HL-60 (cell line): Measurements from ENCODE around the gene CIROP.

ENCODE experiments used
- POLR2AphosphoS5 ChIP-seq: IDR thresholded peaks from 2 replicates; pipeline ENCODE4 v1.6.1; 2012; ENCODE audit warnings: low read depth
- REST ChIP-seq: IDR thresholded peaks from 2 replicates; pipeline ENCODE4 v1.6.1; 2012; ENCODE audit warnings: low read depth; ENCODE audit not compliant: insufficient replicate concordance
- TF ChIP-seq, protein P1 (sequence below): IDR thresholded peaks from one replicate; pipeline ENCODE4 v1.5.1; 2011; ENCODE audit warnings: low read length, control low read depth, inconsistent platforms; ENCODE audit not compliant: insufficient read depth

DNA sequence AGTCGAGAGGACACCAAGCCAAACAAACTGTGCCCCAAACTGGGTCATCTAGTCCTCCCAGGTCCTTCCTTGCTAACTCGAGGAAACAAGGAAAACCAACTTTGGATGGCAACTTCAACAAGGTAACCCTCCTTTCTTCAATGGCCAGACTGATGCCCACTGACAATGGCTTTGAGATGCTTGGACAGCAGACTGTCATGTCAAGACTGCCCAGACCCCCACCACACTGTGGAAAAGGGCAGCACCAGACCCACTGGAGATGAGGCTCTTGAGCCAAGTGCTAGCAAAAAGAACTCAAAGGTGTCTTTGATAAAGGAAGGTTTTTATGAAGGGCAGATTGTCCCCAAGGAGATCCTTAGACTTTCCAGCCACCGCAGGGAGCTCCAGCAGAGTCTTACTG lies 38.4 kb downstream of the CIROP start:
- TF ChIP-seq, protein P1, sequence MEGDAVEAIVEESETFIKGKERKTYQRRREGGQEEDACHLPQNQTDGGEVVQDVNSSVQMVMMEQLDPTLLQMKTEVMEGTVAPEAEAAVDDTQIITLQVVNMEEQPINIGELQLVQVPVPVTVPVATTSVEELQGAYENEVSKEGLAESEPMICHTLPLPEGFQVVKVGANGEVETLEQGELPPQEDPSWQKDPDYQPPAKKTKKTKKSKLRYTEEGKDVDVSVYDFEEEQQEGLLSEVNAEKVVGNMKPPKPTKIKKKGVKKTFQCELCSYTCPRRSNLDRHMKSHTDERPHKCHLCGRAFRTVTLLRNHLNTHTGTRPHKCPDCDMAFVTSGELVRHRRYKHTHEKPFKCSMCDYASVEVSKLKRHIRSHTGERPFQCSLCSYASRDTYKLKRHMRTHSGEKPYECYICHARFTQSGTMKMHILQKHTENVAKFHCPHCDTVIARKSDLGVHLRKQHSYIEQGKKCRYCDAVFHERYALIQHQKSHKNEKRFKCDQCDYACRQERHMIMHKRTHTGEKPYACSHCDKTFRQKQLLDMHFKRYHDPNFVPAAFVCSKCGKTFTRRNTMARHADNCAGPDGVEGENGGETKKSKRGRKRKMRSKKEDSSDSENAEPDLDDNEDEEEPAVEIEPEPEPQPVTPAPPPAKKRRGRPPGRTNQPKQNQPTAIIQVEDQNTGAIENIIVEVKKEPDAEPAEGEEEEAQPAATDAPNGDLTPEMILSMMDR = no peak
- no peak for TF ChIP-seq POLR2AphosphoS5
- TF ChIP-seq REST = no peak
